SU-DHL-6 (cell line): ENCODE data around the gene GABRQ.

Experiments
- CTCF ChIP-seq: fragments of 200-600 bp; sonication (generic); IDR thresholded peaks from one replicate; pipeline ENCODE4 v1.5.1; 2017; ENCODE audit warnings: antibody characterized with exemption, mild to moderate bottlenecking, low read length, moderate library complexity; ENCODE audit not compliant: insufficient read depth, poor library complexity, severe bottlenecking
- EZH2phosphoT487 ChIP-seq: fragments of 200-600 bp; sonication (generic), shearing (Covaris generic); conservative IDR thresholded peaks from 2 replicates; pipeline ENCODE4 v1.6.1; 2018; ENCODE audit warnings: mild to moderate bottlenecking, antibody characterized with exemption, low read length, moderate library complexity, mixed read lengths

DNA sequence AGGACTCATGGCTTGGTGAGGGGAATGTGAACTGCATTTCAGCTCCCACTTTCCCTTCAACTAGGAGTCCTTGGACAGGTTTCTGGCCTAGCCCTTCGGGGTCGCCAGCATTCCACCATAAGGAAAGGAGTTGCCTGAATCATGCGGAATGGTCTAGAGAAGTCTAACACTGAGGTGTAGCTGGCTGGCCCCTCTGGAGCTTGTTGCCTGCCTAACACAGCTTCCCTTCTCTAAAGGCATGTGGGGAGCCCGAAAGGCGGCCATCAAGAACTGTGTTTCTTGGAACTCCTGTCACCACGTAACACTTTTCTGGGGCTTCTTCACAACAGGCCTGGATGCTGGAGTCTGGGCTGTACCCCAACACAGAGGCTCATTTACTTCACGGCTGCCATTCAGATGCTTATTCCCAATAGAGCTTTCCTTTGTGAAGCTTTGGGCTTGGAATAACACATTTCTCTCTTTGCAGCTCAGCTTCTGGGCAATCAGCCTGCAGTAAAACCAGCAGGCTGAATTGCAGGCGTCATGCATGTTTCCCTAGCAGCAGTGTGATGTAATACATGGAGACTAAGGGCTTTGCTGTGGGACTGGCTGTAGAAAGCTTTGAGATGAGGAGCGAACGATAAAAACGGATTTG is 5.4 kb downstream of the GABRQ start:
- TF ChIP-seq CTCF (no peak), EZH2phosphoT487 (no peak)
